NCI-H2081 treated with DMSO at 0.1 percent for 48 hours (cell line): Measurements from ENCODE around the gene ITPR1.

ENCODE experiments used
- DNase-seq: peaks from one replicate; lab custom pipeline; 2025; lab: John Stamatoyannopoulos, UW

ITPR1 gene

GRCh38 chr3:4509983-4510755 is 17.0 kb downstream of the ITPR1 start:
- no peak for DNase-seq

- DNase-seq: no peak
Measured at GRCh38 chr3:4511491-4512262, 18.5 kb downstream of the ITPR1 start.

GRCh38 chr3:4512895-4513616 is 19.9 kb downstream of the ITPR1 start:
- DNase-seq: no peak

- no peak for DNase-seq
Measured at GRCh38 chr3:4514321-4514720, 21.2 kb downstream of the ITPR1 start.

GRCh38 chr3:4514916-4515315 is 21.8 kb downstream of the ITPR1 start:
- DNase-seq: no peak

- DNase-seq: no peak
Measured at GRCh38 chr3:4515916-4516579, 22.9 kb downstream of the ITPR1 start.

GRCh38 chr3:4517093-4517492 is 23.9 kb downstream of the ITPR1 start:
- no peak for DNase-seq

- no peak for DNase-seq
Measured at GRCh38 chr3:4517643-4518311, 24.6 kb downstream of the ITPR1 start.

GRCh38 chr3:4520033-4520816 is 27.1 kb downstream of the ITPR1 start:
- no peak for DNase-seq

- no peak for DNase-seq
Measured at GRCh38 chr3:4522947-4523346, 29.8 kb downstream of the ITPR1 start.

GRCh38 chr3:4523710-4524698 is 30.9 kb downstream of the ITPR1 start:
- DNase-seq: peak; percentile 53

- no peak for DNase-seq
Measured at GRCh38 chr3:4525560-4526223, 32.5 kb downstream of the ITPR1 start.

GRCh38 chr3:4528320-4528719 is 35.2 kb downstream of the ITPR1 start:
- DNase-seq: no peak

GRCh38 chr3:4528819-4529600 is 35.9 kb downstream of the ITPR1 start:
- DNase-seq: no peak

- DNase-seq: no peak
Measured at GRCh38 chr3:4529876-4530588, 36.9 kb downstream of the ITPR1 start.

- DNase-seq: no peak
Measured at GRCh38 chr3:4531478-4532025, 38.4 kb downstream of the ITPR1 start.

- DNase-seq: no peak
Measured at GRCh38 chr3:4532535-4533112, 39.5 kb downstream of the ITPR1 start.
